ENCODE results near the gene TIRAP. TPM values are rescaled to one million over a fixed set of nuclear protein-coding genes. Genes with fewer than 3 reads are reported as not detected.

The TIRAP gene
- total and polyA plus RNA-seq, 8 donors, result 5.3 to 8.2 (median 6.3) TPM

- intact Hi-C loops (cut with DNase I), result loop anchor here in 1 of 3 donors (10.0 kb wide), 1 partner anchor 174 kb away; no protein-coding TSS in a partner anchor
- Histone ChIP-seq H3K27ac (no peak overlapping the region), H3K4me3 (no peak overlapping the region), H3K4me1 (peaks cover 7 to 12% (median 8%) of the 10 kb centered on the region in 3 donors), H3K27me3 (no peaks in the 10 kb centered on the region), H3K36me3 (no peaks in the 10 kb centered on the region), H3K9me3 (no peaks in the 10 kb centered on the region)
- peak; percentile 72 to 86 (median 80) for TF ChIP-seq CTCF (IDR thresholded peaks at IDR 0.05)
- FAIRE-seq (no peak), ATAC-seq (peak; percentile 66 to 92 (median 88)), DNase-seq (peak; percentile 42 to 84 (median 68))
- 52 to 68% methylated on average over 12 of the region's 12 CpGs for WGBS, 2 donors
Measured at GRCh38 chr11:126310200-126310991, 27.5 kb downstream of the TIRAP start.

DNA sequence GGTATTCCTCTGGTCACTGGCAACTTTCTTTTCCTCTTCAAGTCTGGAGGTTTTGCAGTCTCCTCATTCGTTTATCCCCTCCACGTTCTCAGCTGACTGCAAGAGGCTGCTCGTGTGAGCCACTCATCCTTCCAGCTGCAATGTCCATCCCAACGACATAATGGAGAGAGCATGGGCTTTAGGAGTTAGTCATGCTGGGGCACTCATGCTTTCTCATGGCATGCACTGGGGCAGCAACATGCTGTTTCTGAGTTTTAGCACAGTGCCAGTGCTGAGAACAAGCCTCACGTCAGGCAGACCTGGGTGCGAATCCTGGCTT lies 28.1 kb downstream of the TIRAP start:
- Histone ChIP-seq H3K9me3 (no peaks in the 10 kb centered on the region), H3K27me3 (no peaks in the 10 kb centered on the region), H3K27ac (no peak overlapping the region), H3K4me3 (no peak overlapping the region), H3K36me3 (no peaks in the 10 kb centered on the region), H3K4me1 (peaks cover 7 to 12% (median 8%) of the 10 kb centered on the region in 3 donors)
- WGBS, 2 donors, result 59% methylated on average over 6 of the region's 6 CpGs
- peak in 1 of 6 donors; percentile 26 for DNase-seq
- intact Hi-C loops (cut with DNase I), result loop anchor here in 1 of 3 donors (10.0 kb wide), 1 partner anchor 174 kb away; no protein-coding TSS in a partner anchor
- FAIRE-seq, result no peak
- no peak for TF ChIP-seq CTCF (IDR thresholded peaks at IDR 0.05)
- ATAC-seq, result no peak

GRCh38 chr11:126311401-126312291 lies 28.8 kb downstream of the TIRAP start:
- no peak overlapping the region for H3K4me3 ChIP-seq
- no peaks in the 10 kb centered on the region for H3K36me3 ChIP-seq
- FAIRE-seq (no peak), DNase-seq (peak in 1 of 6 donors; percentile 17), ATAC-seq (peak in 1 of 4 donors; percentile 40)
- no peaks in the 10 kb centered on the region for H3K9me3 ChIP-seq
- intact Hi-C loops (cut with DNase I), result loop anchor here in 1 of 3 donors (10.0 kb wide), 1 partner anchor 173 kb away; no protein-coding TSS in a partner anchor
- 87 to 91% methylated on average over 14 of the region's 14 CpGs for WGBS, 2 donors
- TF ChIP-seq CTCF (IDR thresholded peaks at IDR 0.05), result no peak
- no peak overlapping the region for H3K27ac ChIP-seq
- H3K4me1 ChIP-seq, result peaks cover 7 to 12% (median 8%) of the 10 kb centered on the region in 3 donors
- H3K27me3 ChIP-seq, result no peaks in the 10 kb centered on the region

- Histone ChIP-seq H3K9me3 (no peaks in the 10 kb centered on the region), H3K4me3 (no peak overlapping the region), H3K27me3 (no peaks in the 10 kb centered on the region), H3K36me3 (no peaks in the 10 kb centered on the region), H3K4me1 (peaks cover 4 to 8% (median 6%) of the 10 kb centered on the region in 3 donors), H3K27ac (no peak overlapping the region)
- no peak for ATAC-seq
- FAIRE-seq, result no peak
- no peak for TF ChIP-seq CTCF (IDR thresholded peaks at IDR 0.05)
- intact Hi-C loops (cut with DNase I), result loop anchor here in 1 of 3 donors (10.0 kb wide), 1 partner anchor 172 kb away; no protein-coding TSS in a partner anchor
- 76 to 79% methylated on average over 8 of the region's 8 CpGs for WGBS, 2 donors
- peak in 1 of 6 donors; percentile 24 for DNase-seq
Measured at GRCh38 chr11:126312961-126313360, 30.1 kb downstream of the TIRAP start.

Data from pancreas (tissue), 10 donors.